Right forelimb (tissue), 1 donor: Measurements from ENCODE around the gene SLC9B2.

Experiments
- DNase-seq: peaks from one replicate; pipeline ENCODE4 v3.0.0-alpha.2; 2018

SLC9B2 gene, protein sequence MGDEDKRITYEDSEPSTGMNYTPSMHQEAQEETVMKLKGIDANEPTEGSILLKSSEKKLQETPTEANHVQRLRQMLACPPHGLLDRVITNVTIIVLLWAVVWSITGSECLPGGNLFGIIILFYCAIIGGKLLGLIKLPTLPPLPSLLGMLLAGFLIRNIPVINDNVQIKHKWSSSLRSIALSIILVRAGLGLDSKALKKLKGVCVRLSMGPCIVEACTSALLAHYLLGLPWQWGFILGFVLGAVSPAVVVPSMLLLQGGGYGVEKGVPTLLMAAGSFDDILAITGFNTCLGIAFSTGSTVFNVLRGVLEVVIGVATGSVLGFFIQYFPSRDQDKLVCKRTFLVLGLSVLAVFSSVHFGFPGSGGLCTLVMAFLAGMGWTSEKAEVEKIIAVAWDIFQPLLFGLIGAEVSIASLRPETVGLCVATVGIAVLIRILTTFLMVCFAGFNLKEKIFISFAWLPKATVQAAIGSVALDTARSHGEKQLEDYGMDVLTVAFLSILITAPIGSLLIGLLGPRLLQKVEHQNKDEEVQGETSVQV

GRCh38 chr4:103076747-103077347 is at the start of gene SLC9B2:
SLC9B2 (minus strand) TSS chr4:103076761; CDS start chr4:103067550, 9,211 bp downstream.
- no peak for DNase-seq

DNA sequence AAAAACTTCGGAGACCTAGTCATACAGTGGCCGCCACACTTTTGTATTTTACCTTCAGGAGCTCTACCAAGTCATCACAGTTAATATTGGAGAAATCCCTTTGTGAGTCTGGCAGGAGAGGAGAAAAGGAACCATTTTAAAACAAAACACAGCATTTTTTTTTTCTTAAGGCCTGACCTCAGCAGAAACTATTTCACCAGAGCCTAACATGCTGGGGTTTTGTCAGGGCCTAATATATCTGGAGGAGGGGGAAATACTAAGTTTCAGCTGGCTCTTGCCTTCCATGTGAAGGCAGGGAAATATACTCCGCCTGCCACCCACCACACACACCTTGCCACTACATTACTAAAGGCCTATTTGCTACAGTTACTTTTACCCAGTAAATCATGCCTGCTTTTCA is 49.6 kb upstream of the SLC9B2 start:
- DNase-seq, result no peak

- no peak for DNase-seq
These were observed 46.6 kb upstream of the SLC9B2 start for GRCh38 chr4:103123114-103123513.

DNA sequence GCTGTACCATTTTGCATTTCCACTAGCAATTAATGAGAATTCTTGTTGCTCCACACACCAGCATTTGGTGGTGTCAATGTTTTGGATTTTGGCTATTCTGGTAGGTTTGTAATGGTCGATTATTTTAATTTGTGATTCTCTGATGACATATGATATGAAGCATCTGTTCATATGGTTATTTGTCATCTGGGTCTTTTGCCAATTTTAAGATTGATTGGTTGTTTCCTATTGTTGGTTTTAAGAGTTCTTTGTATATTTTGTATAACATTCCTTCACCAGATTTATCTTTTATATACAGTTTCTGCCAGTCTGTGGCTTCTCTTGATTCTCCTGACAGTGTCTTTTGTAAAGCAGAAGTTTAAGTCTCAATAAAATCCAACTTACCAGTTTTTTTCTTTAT is 41.6 kb upstream of the SLC9B2 start:
- no peak for DNase-seq

GRCh38 chr4:103111598-103111997 is 35.0 kb upstream of the SLC9B2 start:
- DNase-seq, result no peak

GRCh38 chr4:103108542-103108941 is 32.0 kb upstream of the SLC9B2 start:
- no peak for DNase-seq

GRCh38 chr4:103105558-103106356 is 29.2 kb upstream of the SLC9B2 start:
- DNase-seq, result no peak

GRCh38 chr4:103104886-103105285 is 28.3 kb upstream of the SLC9B2 start:
- DNase-seq, result no peak

DNA sequence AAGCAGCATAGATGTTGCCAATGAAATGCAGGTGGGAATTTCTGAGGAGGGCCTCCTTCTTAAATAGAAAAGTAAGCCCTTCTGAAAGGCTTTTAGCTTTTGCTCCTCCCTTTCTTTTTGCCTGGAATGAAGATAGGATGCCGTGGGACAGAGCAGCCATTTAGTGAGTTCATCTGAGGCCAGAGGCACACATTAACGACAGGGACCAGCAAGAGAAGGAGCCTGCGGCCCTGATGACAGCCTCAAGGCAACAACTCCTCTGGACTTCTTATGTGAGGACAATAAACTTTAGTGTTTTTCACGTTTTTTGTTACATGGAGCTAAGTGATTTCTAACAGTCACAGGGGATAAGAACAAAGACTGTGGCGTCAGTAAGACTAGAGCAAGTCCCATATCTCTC is 24.1 kb upstream of the SLC9B2 start:
- no peak for DNase-seq

DNA sequence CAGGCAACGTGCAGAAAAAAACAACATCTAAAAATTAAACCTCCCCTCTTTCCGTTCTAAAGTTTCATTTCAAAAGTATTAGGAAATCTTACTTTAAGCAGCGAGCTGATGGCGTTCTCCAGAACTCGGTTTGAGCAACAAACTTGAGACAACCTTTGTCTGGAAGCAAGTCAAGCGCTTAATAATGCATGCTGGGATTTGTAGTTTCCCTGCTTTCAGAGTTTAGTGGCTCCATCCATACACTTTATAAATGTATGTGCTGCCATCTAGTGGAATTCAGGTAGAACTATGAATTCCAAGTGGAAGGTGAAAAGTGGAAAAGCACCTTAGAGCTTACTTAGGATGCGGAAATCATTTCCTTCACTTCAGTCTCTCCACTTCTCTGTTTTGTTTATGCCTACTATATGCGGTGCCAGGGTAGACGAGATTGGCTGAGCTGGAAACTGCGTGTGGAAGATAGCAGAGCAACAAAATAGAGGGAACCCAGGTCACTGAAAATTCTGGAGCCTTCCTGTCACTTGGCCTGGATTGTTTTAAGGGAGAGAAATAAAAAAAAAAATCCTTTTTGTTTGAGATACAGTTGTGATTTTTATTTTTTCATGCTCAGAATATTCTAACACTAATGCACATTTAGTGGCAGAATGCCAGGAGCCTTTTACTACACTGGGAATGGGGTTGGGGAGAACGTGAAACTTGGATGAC is 23.3 kb upstream of the SLC9B2 start, which contains the start of gene BDH2:
Gene BDH2, minus strand, starts transcription at position 144 of the 702 bp plus-strand sequence. CDS start 3,580 bp downstream, outside the sequence.
- DNase-seq, result peak; percentile 55

DNA sequence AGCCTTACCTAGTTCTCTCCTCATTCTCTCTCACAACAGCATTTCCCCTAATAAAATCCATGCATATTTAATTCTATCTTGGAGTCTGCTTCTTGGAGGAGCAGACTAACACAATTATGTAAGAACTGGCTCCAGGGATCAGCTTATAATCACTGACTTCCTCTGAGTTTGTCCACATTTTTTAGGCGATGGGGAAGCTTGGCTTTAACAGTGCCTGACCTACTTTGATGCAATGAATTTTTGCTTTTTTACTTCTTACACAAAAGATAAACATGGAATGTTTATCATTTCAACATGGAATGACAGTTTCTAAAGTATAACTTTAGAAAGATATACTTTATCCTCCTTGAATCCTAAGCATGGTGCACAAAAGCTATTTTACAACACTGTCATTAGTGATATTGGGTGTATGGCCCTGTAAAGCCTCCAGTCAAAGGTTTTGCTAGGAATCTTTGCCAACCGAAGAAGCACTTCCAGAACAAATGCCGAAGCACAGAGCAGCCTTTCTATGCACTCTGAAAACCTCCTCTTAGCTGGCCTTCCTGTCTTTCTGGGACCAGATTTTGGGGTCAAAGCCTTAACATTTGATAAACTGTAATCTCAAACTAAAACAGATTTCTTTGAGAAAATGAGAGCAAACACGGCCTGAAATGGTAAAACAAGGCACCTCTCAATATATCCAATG is 22.3 kb upstream of the SLC9B2 start:
- no peak for DNase-seq

- DNase-seq, result no peak
These were observed 21.8 kb upstream of the SLC9B2 start for GRCh38 chr4:103098341-103098740.

DNA sequence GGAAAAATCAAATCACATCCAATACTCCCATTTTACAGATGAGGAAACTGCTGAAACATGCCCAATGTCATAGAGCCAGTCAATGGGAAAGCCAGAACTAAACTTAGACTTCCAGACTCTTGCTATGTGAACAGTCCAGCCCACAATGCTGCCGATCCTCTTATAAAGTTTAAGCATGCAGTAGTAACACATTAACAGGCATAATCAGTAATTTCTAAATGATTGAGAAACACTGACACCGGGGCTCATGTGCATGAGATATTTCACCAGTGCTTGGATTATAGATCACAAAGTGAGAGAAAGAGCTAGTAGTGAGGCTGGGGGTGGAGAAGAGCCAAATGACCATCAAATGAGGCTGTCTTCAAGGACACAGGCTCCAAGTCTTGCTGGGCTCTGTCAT is 20.6 kb upstream of the SLC9B2 start:
- no peak for DNase-seq

DNA sequence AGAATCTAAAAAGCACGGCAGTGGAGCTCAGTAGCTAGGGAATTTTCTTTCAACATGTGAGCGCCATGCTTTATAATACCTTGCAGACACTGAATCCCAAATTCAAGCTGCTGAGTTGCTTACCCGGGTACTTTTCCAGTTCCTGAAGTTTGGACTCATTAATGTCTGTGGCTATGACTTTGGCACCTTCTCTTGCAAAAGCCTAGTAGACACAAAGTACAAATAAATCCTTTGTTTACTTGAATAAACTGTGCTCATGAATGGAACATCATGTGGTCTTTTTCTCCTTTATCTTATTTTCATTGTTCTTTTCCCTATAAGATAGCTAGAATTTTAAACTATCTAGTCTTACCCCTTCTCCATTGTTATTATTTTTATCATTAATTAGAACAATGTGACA is 18.5 kb upstream of the SLC9B2 start:
- no peak for DNase-seq

- no peak for DNase-seq
These were observed 15.7 kb upstream of the SLC9B2 start for GRCh38 chr4:103092245-103092644.

DNA sequence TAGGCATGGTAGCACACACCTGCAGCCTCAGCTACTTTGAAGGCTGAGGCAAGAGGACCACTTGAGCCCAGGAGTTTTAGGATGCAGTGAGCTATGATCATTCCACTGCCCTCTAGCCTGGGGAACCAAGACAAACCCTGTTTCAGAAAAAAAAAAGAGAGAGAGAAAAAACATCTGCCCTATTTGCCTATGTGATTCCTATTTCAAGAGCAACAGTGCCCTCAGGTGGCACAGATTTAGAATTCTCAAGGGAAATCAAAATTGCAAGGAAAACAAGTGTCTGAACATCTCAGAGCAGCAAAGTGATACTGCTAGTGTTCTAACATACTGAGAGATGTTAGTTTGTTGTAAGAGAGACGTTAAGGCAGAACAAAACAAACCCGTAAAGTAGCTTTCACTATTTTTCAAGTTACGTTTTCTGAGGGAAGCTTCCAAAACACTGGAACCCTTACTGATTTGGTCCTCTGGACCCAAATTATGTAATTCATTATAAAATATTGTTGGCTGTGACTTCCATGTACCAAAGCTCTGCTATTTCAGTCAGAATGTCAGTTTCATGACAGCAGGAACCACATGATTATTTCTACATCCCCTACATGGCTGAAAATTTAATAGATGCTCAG is 15.2 kb upstream of the SLC9B2 start:
- no peak for DNase-seq

DNA sequence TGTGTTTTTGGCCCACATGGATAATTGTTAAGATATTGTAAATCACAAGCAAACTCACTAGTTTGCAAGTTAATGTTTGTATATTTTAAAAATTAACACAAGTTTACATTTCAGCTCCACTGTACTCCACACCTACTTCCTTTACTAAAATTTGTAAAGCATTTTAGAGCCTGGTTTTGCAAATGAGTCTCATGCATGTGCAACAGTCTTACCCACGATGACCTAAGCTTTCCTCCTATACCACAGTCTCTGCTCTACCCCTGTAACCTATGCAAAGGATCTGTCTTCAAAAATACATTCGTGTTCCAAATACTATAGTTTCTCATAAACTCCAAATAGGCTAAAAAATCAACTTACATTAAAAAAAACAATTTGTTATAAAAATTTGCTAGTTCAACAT is 12.9 kb upstream of the SLC9B2 start:
- DNase-seq, result no peak

DNA sequence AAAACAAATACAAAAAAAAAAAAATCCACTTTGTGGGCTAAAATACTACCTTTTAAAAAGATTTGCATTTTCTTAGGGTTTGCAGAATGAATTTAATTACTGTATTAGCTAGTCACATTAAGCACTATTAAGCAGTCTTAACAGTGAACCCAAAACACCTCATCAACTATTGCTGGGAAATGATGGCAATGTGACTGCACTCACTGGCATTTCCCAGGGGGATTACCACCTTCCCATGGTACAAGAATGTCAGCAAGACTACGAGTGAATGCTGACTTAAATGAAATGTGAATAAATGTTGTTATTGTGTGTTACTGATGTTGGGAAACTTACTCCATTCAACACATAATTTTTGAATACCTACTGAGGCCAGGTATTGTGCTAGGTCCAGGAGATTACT is 10.0 kb upstream of the SLC9B2 start:
- no peak for DNase-seq

DNA sequence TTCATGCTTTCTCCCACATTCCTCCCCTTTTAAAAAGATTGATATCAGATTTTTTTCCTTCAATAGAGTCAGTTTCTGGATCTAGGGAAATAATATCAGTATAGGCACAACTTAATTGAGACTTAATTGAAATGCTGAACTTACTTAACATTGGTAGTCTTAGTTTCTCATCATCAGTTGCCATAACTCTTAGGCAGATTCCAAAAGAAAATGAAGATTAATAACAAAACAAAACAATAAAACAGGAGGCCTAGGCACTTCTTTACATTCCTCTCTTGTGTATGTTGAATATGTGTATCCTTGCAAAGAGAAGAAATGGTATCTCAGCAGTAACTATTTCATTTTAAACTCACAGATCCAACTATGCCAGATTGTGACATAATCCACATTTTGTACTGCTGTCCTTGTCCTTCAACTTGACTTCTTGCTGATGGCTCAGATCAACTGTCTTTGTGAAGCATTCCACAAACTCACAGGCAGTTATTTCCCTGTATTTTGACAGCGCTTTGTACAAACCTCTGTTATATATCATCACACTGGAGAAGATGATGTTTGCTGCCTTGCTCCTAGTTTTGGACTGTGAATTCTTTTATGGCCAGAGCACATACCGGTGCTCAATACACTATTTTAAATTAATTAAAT is 9.1 kb upstream of the SLC9B2 start:
- DNase-seq, result no peak

GRCh38 chr4:103079621-103080020 is 3.1 kb upstream of the SLC9B2 start:
- DNase-seq, result no peak
